ENCODE data around the gene NFATC3.

The NFATC3 gene

GRCh38 chr16:68229431-68230175 is 144.4 kb downstream of the NFATC3 start:
- CTCF ChIA-PET = interaction anchor here (0.7 kb wide), 1 partner anchor 59 kb away, joined by 3 read pairs; no protein-coding TSS in a partner anchor
- H3K27ac ChIP-seq = peak overlapping the region; percentile 32
- POLR2A ChIA-PET (ENCODE audit: low non-redundant PET) = interaction anchor here (1.0 kb wide), 1 partner anchor 144 kb away, joined by 4 read pairs; no protein-coding TSS in a partner anchor
- DNase-seq (ENCODE audit: low spot score) = peak; percentile 42
- TF ChIP-seq, protein P1, sequence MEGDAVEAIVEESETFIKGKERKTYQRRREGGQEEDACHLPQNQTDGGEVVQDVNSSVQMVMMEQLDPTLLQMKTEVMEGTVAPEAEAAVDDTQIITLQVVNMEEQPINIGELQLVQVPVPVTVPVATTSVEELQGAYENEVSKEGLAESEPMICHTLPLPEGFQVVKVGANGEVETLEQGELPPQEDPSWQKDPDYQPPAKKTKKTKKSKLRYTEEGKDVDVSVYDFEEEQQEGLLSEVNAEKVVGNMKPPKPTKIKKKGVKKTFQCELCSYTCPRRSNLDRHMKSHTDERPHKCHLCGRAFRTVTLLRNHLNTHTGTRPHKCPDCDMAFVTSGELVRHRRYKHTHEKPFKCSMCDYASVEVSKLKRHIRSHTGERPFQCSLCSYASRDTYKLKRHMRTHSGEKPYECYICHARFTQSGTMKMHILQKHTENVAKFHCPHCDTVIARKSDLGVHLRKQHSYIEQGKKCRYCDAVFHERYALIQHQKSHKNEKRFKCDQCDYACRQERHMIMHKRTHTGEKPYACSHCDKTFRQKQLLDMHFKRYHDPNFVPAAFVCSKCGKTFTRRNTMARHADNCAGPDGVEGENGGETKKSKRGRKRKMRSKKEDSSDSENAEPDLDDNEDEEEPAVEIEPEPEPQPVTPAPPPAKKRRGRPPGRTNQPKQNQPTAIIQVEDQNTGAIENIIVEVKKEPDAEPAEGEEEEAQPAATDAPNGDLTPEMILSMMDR (conservative IDR thresholded peaks at IDR 0.05; ENCODE audit: low read depth) = peak; percentile 88

DNA sequence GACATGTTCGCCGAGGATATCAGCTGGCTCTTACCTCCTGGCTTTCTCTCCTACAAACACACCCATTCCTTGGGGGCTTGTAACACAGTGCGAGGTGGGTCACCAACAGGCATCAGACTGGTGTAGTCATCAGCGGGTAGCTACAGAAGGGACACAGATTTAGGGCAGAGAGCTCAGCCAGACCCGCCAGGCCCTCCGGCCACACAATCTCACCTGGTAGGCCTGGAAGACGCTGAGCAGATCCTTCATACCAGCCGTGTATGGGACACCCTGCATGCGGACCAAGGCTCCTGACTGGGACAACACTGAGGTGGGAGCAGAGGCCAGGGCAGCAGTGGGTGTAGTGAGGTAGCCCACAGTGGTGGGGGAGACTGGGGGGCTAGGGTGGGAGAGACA is 145.0 kb downstream of the NFATC3 start:
- POLR2A ChIA-PET (ENCODE audit: low non-redundant PET) = interaction anchor here (1.0 kb wide), 1 partner anchor 145 kb away, joined by 4 read pairs; no protein-coding TSS in a partner anchor
- CTCF ChIA-PET = interaction anchor here (0.7 kb wide), 1 partner anchor 58 kb away, joined by 3 read pairs; no protein-coding TSS in a partner anchor
- TF ChIP-seq, protein P1 (conservative IDR thresholded peaks at IDR 0.05; ENCODE audit: low read depth) = no peak
- H3K27ac ChIP-seq = peak overlapping the region; percentile 32; the same call in 1 of the 2 replicates
- DNase-seq (ENCODE audit: low spot score) = no peak

GRCh38 chr16:68230956-68231355 is 145.8 kb downstream of the NFATC3 start:
- H3K27ac ChIP-seq = 0 out of 2 replicates have a peak overlapping the region, but pooled peaks have one; percentile 32
- POLR2A ChIA-PET (ENCODE audit: low non-redundant PET) = no interaction called here
- TF ChIP-seq, protein P1 (conservative IDR thresholded peaks at IDR 0.05; ENCODE audit: low read depth) = no peak
- CTCF ChIA-PET = interaction anchor here (0.6 kb wide), 1 partner anchor 248 kb away, joined by 5 read pairs; no protein-coding TSS in a partner anchor
- no peak for DNase-seq (ENCODE audit: low spot score)

GRCh38 chr16:68231384-68232136 is 146.4 kb downstream of the NFATC3 start:
- CTCF ChIA-PET = no interaction called here
- no peak for DNase-seq (ENCODE audit: low spot score)
- TF ChIP-seq, protein P1 (conservative IDR thresholded peaks at IDR 0.05; ENCODE audit: low read depth) = no peak
- POLR2A ChIA-PET (ENCODE audit: low non-redundant PET) = no interaction called here
- no peak overlapping the region for H3K27ac ChIP-seq

DNA sequence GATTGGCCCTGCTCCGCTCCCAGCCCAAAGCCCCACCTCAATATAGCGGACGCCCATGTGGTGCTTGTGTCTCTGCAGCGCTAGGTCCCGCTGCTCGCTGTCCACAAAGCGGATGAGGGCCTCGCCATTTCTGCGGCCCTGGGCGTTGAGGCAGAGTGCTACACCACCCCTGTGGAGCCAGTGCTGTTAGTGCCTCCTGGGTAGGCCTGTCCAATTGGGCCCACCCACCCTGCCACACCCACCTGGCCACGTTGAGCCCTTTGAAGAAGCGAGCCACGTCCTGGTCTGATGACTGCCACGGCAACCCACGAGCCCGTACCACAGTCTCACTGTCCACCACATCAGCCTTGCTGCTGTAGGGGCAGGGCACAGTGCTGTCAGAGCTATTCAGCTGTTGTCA is 147.2 kb downstream of the NFATC3 start:
- POLR2A ChIA-PET (ENCODE audit: low non-redundant PET) = no interaction called here
- TF ChIP-seq, protein P1 (conservative IDR thresholded peaks at IDR 0.05; ENCODE audit: low read depth) = no peak
- CTCF ChIA-PET = no interaction called here
- DNase-seq (ENCODE audit: low spot score) = no peak
- no peak overlapping the region for H3K27ac ChIP-seq

DNA sequence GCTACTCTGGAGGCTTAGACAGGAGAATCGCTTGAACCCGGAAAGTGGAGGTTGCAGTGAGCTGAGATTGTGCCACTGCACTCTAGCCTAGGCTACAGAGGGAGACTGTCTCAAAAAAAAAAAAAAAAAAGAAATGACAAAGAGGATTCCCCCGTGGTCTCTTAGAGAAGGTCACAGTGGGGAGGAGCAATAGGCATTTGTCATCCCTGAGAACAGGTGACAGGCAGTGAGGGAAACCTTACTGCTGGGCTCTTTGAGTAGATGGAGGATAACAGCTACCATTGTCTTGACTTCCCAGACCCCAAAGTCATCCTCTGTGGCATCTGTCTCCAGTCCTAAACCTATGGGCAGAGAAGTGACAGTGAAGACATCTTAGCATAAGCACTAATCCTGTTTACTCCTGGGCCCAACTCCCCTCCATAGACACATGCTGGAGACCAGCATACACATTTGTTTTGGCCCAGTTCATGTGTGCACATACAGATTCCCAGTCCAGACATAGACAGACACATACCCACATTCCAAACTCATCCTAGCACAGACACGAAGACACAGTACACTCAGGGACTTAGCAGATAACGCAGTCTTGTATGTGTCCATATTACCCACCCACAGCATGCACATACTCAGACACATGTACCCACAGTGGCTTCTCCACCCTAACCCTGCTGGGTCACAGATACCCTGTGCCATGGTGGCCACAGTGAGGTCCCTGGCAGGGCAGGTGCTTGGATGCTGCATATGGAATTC is 148.1 kb downstream of the NFATC3 start:
- no peak for DNase-seq (ENCODE audit: low spot score)
- H3K27ac ChIP-seq = peak overlapping the region; percentile 96
- CTCF ChIA-PET = interaction anchor here (0.6 kb wide), 1 partner anchor 141 kb away, joined by 6 read pairs; no protein-coding TSS in a partner anchor
- POLR2A ChIA-PET (ENCODE audit: low non-redundant PET) = interaction anchor here (1.4 kb wide), 1 partner anchor 148 kb away, joined by 3 read pairs; the partner anchor contains the start of gene NFATC3
- TF ChIP-seq, protein P1 (conservative IDR thresholded peaks at IDR 0.05; ENCODE audit: low read depth) = no peak

All from RWPE1 (cell line).